Gastroesophageal sphincter (tissue), 4 donors: ENCODE results near the gene SLC6A13. TPM values are rescaled to one million over a fixed set of nuclear protein-coding genes. Genes with fewer than 3 reads are reported as not detected.

ENCODE experiments used
- ATAC-seq: fragments of 150-250 bp; one replicate; pipeline ENCODE4 v1.9.1; 2016; ENCODE audit warnings: mild to moderate bottlenecking, moderate library complexity
- H3K27ac ChIP-seq, 4 donors: fragments of 200-600 bp; sonication (generic) in 3 of 4; 1 replicate in 3 of 4; 2 replicates in 1 of 4; pipeline ENCODE4 v1.5.1; 2016 to 2019
- H3K27me3 ChIP-seq: fragments of 200-600 bp; sonication (generic); one replicate; pipeline ENCODE4 v1.5.1; 2019
- H3K36me3 ChIP-seq, 2 donors: fragments of 200-600 bp; sonication (generic); one replicate each; pipeline ENCODE4 v1.5.1; 2019; ENCODE audit warnings: control low read depth in 1 of 2
- H3K4me1 ChIP-seq, 3 donors: fragments of 200-600 bp; sonication (generic); 1 replicate in 2 of 3; 2 replicates in 1 of 3; pipeline ENCODE4 v1.5.1; 2016 to 2019; ENCODE audit warnings: control low read depth in 2 of 3
- H3K4me3 ChIP-seq, 2 donors: fragments of 200-600 bp; sonication (generic); one replicate each; pipeline ENCODE4 v1.5.1; 2019; ENCODE audit warnings: mild to moderate bottlenecking in 1 of 2, moderate library complexity in 1 of 2
- H3K9me3 ChIP-seq, 3 donors: fragments of 200-600 bp; sonication (generic); one replicate each; pipeline ENCODE4 v1.5.1; 2017 to 2019; ENCODE audit warnings: control low read depth in 2 of 3
- CTCF ChIP-seq, 4 experiments: fragments of 200-600 bp in 2 of 4; fragments of 450-650 bp in 2 of 4; sonication (generic) in 1 of 4; IDR thresholded peaks; one replicate each; pipeline ENCODE4 v1.5.1; 2017 to 2019; ENCODE audit warnings: antibody characterized with exemption in 4 of 4, mild to moderate bottlenecking in 2 of 4, moderate library complexity in 2 of 4
- EP300 ChIP-seq: sonication (generic); formaldehyde crosslinking; IDR thresholded peaks from one replicate; pipeline ENCODE4 v1.6.1; 2017; ENCODE audit warnings: antibody characterized with exemption, mild to moderate bottlenecking
- POLR2A ChIP-seq, 2 donors: fragments of 450-650 bp; IDR thresholded peaks; one replicate each; pipeline ENCODE4 v1.6.1; 2017; ENCODE audit warnings: antibody characterized with exemption in 2 of 2, mild to moderate bottlenecking in 2 of 2, moderate library complexity in 1 of 2
- POLR2AphosphoS5 ChIP-seq: sonication (generic); formaldehyde crosslinking; IDR thresholded peaks from one replicate; pipeline ENCODE4 v1.6.1; 2017; ENCODE audit warnings: antibody characterized with exemption
- WGBS, 2 donors: methylation state at CpG; one replicate each; pipeline ENCODE4 v1.1.5; 2018; ENCODE audit warnings: low coverage in 1 of 2; 5-methylcytosine and 5-hydroxymethylcytosine counted together
- total RNA-seq, 4 donors: library from RNA; depleted of rRNA; stranded (reverse); fragments of >200 nt; gene quantifications; one replicate each; pipeline ENCODE4 v1.1.0, GENCODE V29; 2016

The SLC6A13 gene
- total RNA-seq, 4 donors from 2014 or later, result not detected

- peaks cover 6 to 90% of the 10 kb centered on the region in 2 donors for H3K36me3 ChIP-seq
- H3K4me1 ChIP-seq, result no peaks in the 10 kb centered on the region
- H3K27me3 ChIP-seq, result no peaks in the 10 kb centered on the region
- no peak for ATAC-seq
- H3K4me3 ChIP-seq, result no peak overlapping the region
- 67 to 100% methylated on average over 1 of the region's 1 CpG for WGBS, 2 donors
- peaks cover 0 to 6% (median 0%) of the 10 kb centered on the region in 3 donors for H3K9me3 ChIP-seq
- no peak overlapping the region for H3K27ac ChIP-seq
- TF ChIP-seq POLR2AphosphoS5 (no peak), POLR2A (IDR thresholded peaks at IDR 0.05) (no peak)
Observed at GRCh38 chr12:295132-295531, 32.5 kb upstream of the SLC6A13 start.

- Histone ChIP-seq H3K27ac (no peak overlapping the region), H3K36me3 (peaks cover 6 to 83% of the 10 kb centered on the region in 2 donors)
- TF ChIP-seq POLR2A (IDR thresholded peaks at IDR 0.05), result no peak
- no peak for TF ChIP-seq CTCF (IDR thresholded peaks at IDR 0.05)
- TF ChIP-seq EP300, result no peak
- TF ChIP-seq POLR2AphosphoS5, result no peak
Observed at GRCh38 chr12:293199-293598, 30.6 kb upstream of the SLC6A13 start.

GRCh38 chr12:292186-292585, 29.6 kb upstream of the SLC6A13 start:
- Histone ChIP-seq H3K9me3 (no peaks in the 10 kb centered on the region), H3K36me3 (peaks cover 6 to 79% of the 10 kb centered on the region in 2 donors), H3K27me3 (no peaks in the 10 kb centered on the region), H3K4me1 (no peaks in the 10 kb centered on the region), H3K4me3 (no peak overlapping the region), H3K27ac (no peak overlapping the region)
- no peak for ATAC-seq
- no peak for TF ChIP-seq EP300
- no peak for TF ChIP-seq CTCF (IDR thresholded peaks at IDR 0.05)
- TF ChIP-seq POLR2AphosphoS5, result no peak
- TF ChIP-seq POLR2A (IDR thresholded peaks at IDR 0.05), result no peak
- 80 to 88% methylated on average over 1 of the region's 1 CpG for WGBS, 2 donors

More at GRCh38 chr12:293199-293598, 30.6 kb upstream of the SLC6A13 start:
- no peak for ATAC-seq
- WGBS, 2 donors, result 68 to 89% methylated on average over 4 to 5 of the region's 5 CpGs
- H3K9me3 ChIP-seq, result no peaks in the 10 kb centered on the region
- no peak overlapping the region for H3K4me3 ChIP-seq
- no peaks in the 10 kb centered on the region for H3K27me3 ChIP-seq
- H3K4me1 ChIP-seq, result no peaks in the 10 kb centered on the region

GRCh38 chr12:291153-291723, 28.6 kb upstream of the SLC6A13 start:
- Histone ChIP-seq H3K27me3 (no peaks in the 10 kb centered on the region), H3K9me3 (no peaks in the 10 kb centered on the region), H3K27ac (no peak overlapping the region), H3K4me1 (no peaks in the 10 kb centered on the region), H3K4me3 (no peak overlapping the region), H3K36me3 (peaks cover 6 to 75% of the 10 kb centered on the region in 2 donors)
- TF ChIP-seq EP300 (no peak), POLR2A (IDR thresholded peaks at IDR 0.05) (no peak), POLR2AphosphoS5 (no peak), CTCF (IDR thresholded peaks at IDR 0.05) (no peak)
- ATAC-seq, result no peak
- WGBS, 2 donors, result 50 to 59% methylated on average over 1 of the region's 1 CpG

- Histone ChIP-seq H3K36me3 (peaks cover 9 to 74% of the 10 kb centered on the region in 2 donors), H3K9me3 (no peaks in the 10 kb centered on the region), H3K4me3 (no peak overlapping the region), H3K27me3 (no peaks in the 10 kb centered on the region), H3K27ac (no peak overlapping the region), H3K4me1 (no peaks in the 10 kb centered on the region)
- TF ChIP-seq CTCF (IDR thresholded peaks at IDR 0.05), result no peak
- TF ChIP-seq POLR2A (IDR thresholded peaks at IDR 0.05), result no peak
- TF ChIP-seq POLR2AphosphoS5, result no peak
- no peak for TF ChIP-seq EP300
- 54 to 76% methylated on average over 4 to 5 of the region's 5 CpGs for WGBS, 2 donors
- ATAC-seq, result no peak
Observed at GRCh38 chr12:288687-289086, 26.1 kb upstream of the SLC6A13 start.
